Heart left ventricle (tissue), 16 donors: ENCODE results near the gene PCDHB6. TPM values are rescaled to one million over a fixed set of nuclear protein-coding genes. Genes with fewer than 3 reads are reported as not detected.
A peak's percentile ranks its signal among the peaks of the same experiment; 100 is the strongest.
"Not testable (repeated sequence)": the region's sequence is repeated elsewhere in the genome, so short reads cannot be mapped to it uniquely, and the experiment has no call there.

Experiments used
- ATAC-seq, 4 donors: fragments of 200-7000 bp; cut with Tn5 transposase; one replicate each; pipeline ENCODE4 v1.9.1; 2020 to 2022; ENCODE audit warnings: moderate library complexity in 4 of 4, mild to moderate bottlenecking in 3 of 4, moderate number of reproducible peaks in 1 of 4
- DNase-seq, 5 donors: peaks; one replicate each; pipeline ENCODE4 v3.0.0-alpha.2; 2020
- H3K27ac ChIP-seq, 12 donors: fragments of 200-600 bp; sonication (generic) in 4 of 12; one replicate each; pipeline versions ENCODE4 v1.5.0 to v1.8.0; 2016 to 2022; ENCODE audit warnings: mild to moderate bottlenecking in 2 of 12
- H3K27me3 ChIP-seq, 9 donors: fragments of 200-600 bp; sonication (generic) in 2 of 9; one replicate each; pipeline versions ENCODE4 v1.5.1 to v1.8.0; 2016 to 2022; ENCODE audit warnings: mild to moderate bottlenecking in 3 of 9
- H3K36me3 ChIP-seq, 9 donors: fragments of 200-600 bp; sonication (generic) in 2 of 9; one replicate each; pipeline versions ENCODE4 v1.5.0 to v1.8.0; 2018 to 2022; ENCODE audit warnings: mild to moderate bottlenecking in 2 of 9
- H3K4me1 ChIP-seq, 12 donors: fragments of 200-600 bp; sonication (generic) in 4 of 12; one replicate each; pipeline versions ENCODE4 v1.5.0 to v1.8.0; 2016 to 2022; ENCODE audit warnings: mild to moderate bottlenecking in 3 of 12
- H3K4me3 ChIP-seq, 12 donors: fragments of 200-600 bp; sonication (generic) in 4 of 12; one replicate each; pipeline versions ENCODE4 v1.5.0 to v1.8.0; 2017 to 2022; ENCODE audit warnings: mild to moderate bottlenecking in 9 of 12, moderate library complexity in 4 of 12
- H3K9me3 ChIP-seq, 12 donors: fragments of 200-600 bp; sonication (generic) in 4 of 12; one replicate each; pipeline versions ENCODE4 v1.5.0 to v1.8.0; 2016 to 2022; ENCODE audit warnings: mild to moderate bottlenecking in 1 of 12
- CTCF ChIP-seq, 12 donors: fragments of 200-600 bp; sonication (generic) in 4 of 12; IDR thresholded peaks; one replicate each; pipeline versions ENCODE4 v1.5.0 to v1.8.0; 2018 to 2022; ENCODE audit warnings: antibody characterized with exemption in 12 of 12, mild to moderate bottlenecking in 5 of 12
- POLR2A ChIP-seq, 2 donors: fragments of 450-650 bp; IDR thresholded peaks; one replicate each; pipeline ENCODE4 v1.6.1; 2017; ENCODE audit warnings: antibody characterized with exemption in 2 of 2, mild to moderate bottlenecking in 2 of 2, moderate library complexity in 2 of 2
- WGBS, 4 donors: extraction: QIAGEN DNeasy Blood & Tissue Kit in 2 of 4; methylation state at CpG; one replicate each; pipeline versions ENCODE4 v1.1.5 to v1.1.7; 2013 to 2018; 5-methylcytosine and 5-hydroxymethylcytosine counted together
- intact Hi-C, 10 donors: fragments of 100-400 bp; cut with DNase I; formaldehyde crosslinking; loops; one replicate each; pipeline versions ENCODE4 v1.11.1 to v1.14.2; 2022
- polyA plus RNA-seq, 2 donors: library from polyadenylated mRNA; stranded (reverse); fragments of 200-250 nt; gene quantifications; one replicate each; pipeline ENCODE4 v1.2.3, GENCODE V29; 2013
- total RNA-seq, 9 donors: library from RNA; depleted of rRNA in 2 of 9; stranded (reverse); fragments of >200 nt in 2 of 9; fragmentation: NEBNext Ultra II Directional in 3 of 9; extraction: Animal tissue kit (Norgen Biotek cat#: 25700) in 3 of 9; gene quantifications; one replicate each; pipeline versions ENCODE4 v1.1.0 to v1.2.4, GENCODE V29; 2016 to 2023
- donor health status: ischemic (EF 13 %, LVEDD 7.1; RV severe dilation, severe dysfunction).
- donor health status: healthy with polysubstance abuse.
- donor health status: DM: no; HTN: yes; CAD: no.
- donor health status: DM: no; HTN: no; CAD: no.
- donor health status: ischemic (EF 25% LVEDD 6.9; RV normal size, moderate dysfunction).
- donor health status: ischemic (EF 25% LVEDD 5.7; RV mildly dilated, moderate dysfunction).
- donor health status: healthy.
- donor health status: DM: yes; HTN: yes; CAD: no.
- donor health status: ischemic (EF 35%, LVEDD 5.7; RV mildly dilated, moderate dysfunction).
- donor health status: nonischemic (EF 11% LVEDD 7.7; RV severe dilation, severe dysfunction).
- donor health status: DM: yes; HTN: yes; CAD: no.
- donor health status: PGD.
- donor health status: ischemic (EF 29% LVEDD 5.4; RV normal size, mild dysfunction).
- donor health status: nonischemic (EF 23%, LVEDD 6.1; RV moderate dilation, normal function).

Gene PCDHB6
- total and polyA plus RNA-seq, 11 donors, result 0.16 to 1.1 (median 0.44) TPM

GRCh38 chr5:141127305-141127704 is 22.6 kb upstream of the PCDHB6 start:
- WGBS, 4 donors, result 85 to 92% (median 88%) methylated on average over 1 of the region's 1 CpG
- Histone ChIP-seq H3K36me3 (no peaks in the 10 kb centered on the region), H3K27ac (no peak overlapping the region), H3K27me3 (peaks cover 0 to 9% (median 0%) of the 10 kb centered on the region in 9 donors), H3K4me1 (no peaks in the 10 kb centered on the region), H3K9me3 (peaks cover 0 to 86% (median 7%) of the 10 kb centered on the region in 12 donors), H3K4me3 (no peak overlapping the region)
- ATAC-seq (no peak), DNase-seq (no peak)
- TF ChIP-seq POLR2A (IDR thresholded peaks at IDR 0.05) (no peak), CTCF (IDR thresholded peaks at IDR 0.05) (no peak)
- intact Hi-C loops, result no loop called here

- 12 to 17% (median 15%) methylated on average over 22 of the region's 22 CpGs for WGBS, 4 donors
- peak within 1 kb of the TSS; percentile 5 to 61 (median 44) for H3K4me3 ChIP-seq
- intact Hi-C loops, result no loop called here
- DNase-seq, result no peak
- peak in 2 of 4 donors; percentile 44 to 67 for ATAC-seq
- H3K27ac ChIP-seq, result peak within 1 kb of the TSS in 3 of 12 donors; percentile 36 to 53 (median 45)
- H3K36me3 ChIP-seq, result no peaks in the 10 kb centered on the region
- H3K27me3 ChIP-seq, result peaks cover 0 to 4% (median 0%) of the 10 kb centered on the region in 9 donors
- TF ChIP-seq CTCF (IDR thresholded peaks at IDR 0.05) (peak in 11 of 12 donors; percentile 25 to 62 (median 44)), POLR2A (IDR thresholded peaks at IDR 0.05) (no peak)
- peaks cover 0 to 100% (median 44%) of the 10 kb centered on the region in 12 donors for H3K9me3 ChIP-seq
- no peaks in the 10 kb centered on the region for H3K4me1 ChIP-seq
These were observed 14.7 kb upstream of the PCDHB6 start, which contains the start of gene PCDHB5 for GRCh38 chr5:141135030-141135717. Gene PCDHB5 (plus strand): TSS chr5:141135206. CDS start chr5:141135435, 229 bp downstream.

GRCh38 chr5:141135718-141136266 is 14.1 kb upstream of the PCDHB6 start:
- peak overlapping the region; percentile 3 to 61 (median 44) for H3K4me3 ChIP-seq
- DNase-seq, result no peak
- peaks cover 0 to 4% (median 0%) of the 10 kb centered on the region in 9 donors for H3K27me3 ChIP-seq
- no peak overlapping the region for H3K27ac ChIP-seq
- intact Hi-C loops, result no loop called here
- no peaks in the 10 kb centered on the region for H3K4me1 ChIP-seq
- no peak for ATAC-seq
- H3K36me3 ChIP-seq, result no peaks in the 10 kb centered on the region
- WGBS, 4 donors, result 38 to 52% (median 43%) methylated on average over 16 to 19 of the region's 19 CpGs
- TF ChIP-seq POLR2A (IDR thresholded peaks at IDR 0.05), result no peak
- peaks cover 0 to 100% (median 44%) of the 10 kb centered on the region in 12 donors for H3K9me3 ChIP-seq

- intact Hi-C loops, H3K4me3 ChIP-seq, ATAC-seq, DNase-seq, H3K4me1 ChIP-seq, H3K27me3 ChIP-seq, H3K36me3 ChIP-seq, H3K27ac ChIP-seq: not testable (repeated sequence)
- WGBS, 4 donors, result 43 to 58% (median 50%) methylated on average over 8 to 34 of the region's 34 CpGs
- peaks cover 0 to 100% (median 49%) of the 10 kb centered on the region in 12 donors for H3K9me3 ChIP-seq
These were observed 12.5 kb upstream of the PCDHB6 start for GRCh38 chr5:141137346-141137745.

GRCh38 chr5:141150224-141150992 is 551 bp downstream of the PCDHB6 start:
- ATAC-seq (no peak), DNase-seq (peak in 1 of 5 donors; percentile 43)
- no peak for TF ChIP-seq CTCF (IDR thresholded peaks at IDR 0.05)
- TF ChIP-seq POLR2A (IDR thresholded peaks at IDR 0.05), result no peak
- H3K9me3 ChIP-seq, result peaks cover 0 to 96% (median 42%) of the 10 kb centered on the region in 12 donors
- H3K27ac ChIP-seq, result no peak overlapping the region
- no peaks in the 10 kb centered on the region for H3K4me1 ChIP-seq
- peaks cover 0 to 36% (median 4%) of the 10 kb centered on the region in 9 donors for H3K27me3 ChIP-seq
- H3K36me3 ChIP-seq, result no peaks in the 10 kb centered on the region
- WGBS, 4 donors, result 36 to 48% (median 39%) methylated on average over 32 to 33 of the region's 33 CpGs
- intact Hi-C loops, result no loop called here
- H3K4me3 ChIP-seq, result peak overlapping the region in 8 of 12 donors; percentile 8 to 37 (median 22)
